ENCODE results near the gene GIPC1. TPM values are rescaled to one million over a fixed set of nuclear protein-coding genes. Genes with fewer than 3 reads are reported as not detected.

Gene GIPC1
- polyA plus RNA-seq, 1 of the 3 experiments (the other 2 are of a cell fraction) = 144 TPM

DNA sequence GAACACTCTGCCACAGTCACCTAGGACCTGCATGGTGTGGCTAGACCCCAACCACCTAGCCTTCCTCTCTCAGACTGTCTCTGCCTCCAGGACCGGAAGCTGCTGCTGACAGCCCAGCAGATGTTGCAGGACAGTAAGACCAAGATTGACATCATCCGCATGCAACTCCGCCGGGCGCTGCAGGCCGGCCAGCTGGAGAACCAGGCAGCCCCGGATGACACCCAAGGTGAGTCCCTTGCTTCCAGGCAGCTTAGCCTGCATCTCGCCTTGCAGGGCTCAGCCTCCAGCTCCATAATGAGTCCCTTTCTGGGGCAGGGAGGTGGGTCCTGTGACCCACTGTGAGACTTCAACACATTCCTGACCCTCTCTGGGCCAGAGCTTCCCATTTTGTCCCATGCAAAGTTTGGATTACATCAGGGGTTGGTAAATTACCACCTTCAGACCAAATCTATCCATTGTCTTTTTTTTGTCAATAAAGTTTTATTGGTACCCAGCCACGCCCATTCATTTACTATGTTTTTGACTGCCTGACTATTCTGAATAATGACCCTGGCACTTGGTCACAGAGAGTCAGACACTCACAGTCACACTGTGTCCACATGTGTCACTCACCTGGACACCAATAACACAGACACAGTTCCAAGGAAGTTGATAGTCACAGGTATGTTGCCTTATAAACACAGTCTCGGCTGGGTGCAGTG lies 49.4 kb downstream of the GIPC1 start:
- TF ChIP-seq EP300 (IDR thresholded peaks at IDR 0.05; ENCODE audit: borderline replicate concordance in 1 of 2, low read depth in 1 of 2, low read length in 1 of 2) (no peak), SMC3 (IDR thresholded peaks at IDR 0.05; ENCODE audit: low read depth, low read length) (no peak), GATA2 (CRISPR knock-in tag; IDR thresholded peaks at IDR 0.05) (no peak), TAF1 (IDR thresholded peaks at IDR 0.05; ENCODE audit: borderline replicate concordance, low read depth, low read length) (no peak), RCOR1 (IDR thresholded peaks at IDR 0.05; ENCODE audit: low read length) (no peak), JUND (IDR thresholded peaks at IDR 0.05) (no peak), CHD2 (IDR thresholded peaks at IDR 0.05; ENCODE audit: low read length, partially characterized antibody) (no peak), TCF12 (IDR thresholded peaks at IDR 0.05) (no peak), NRF1 (IDR thresholded peaks at IDR 0.05; ENCODE audit: low read depth, low read length) (no peak), EZH2phosphoT487 (IDR thresholded peaks at IDR 0.05; ENCODE audit: borderline replicate concordance, low read depth) (no peak), SIN3A (IDR thresholded peaks at IDR 0.05; ENCODE audit: borderline replicate concordance, low read depth, low read length) (no peak)
- TF ChIP-seq, protein P1, sequence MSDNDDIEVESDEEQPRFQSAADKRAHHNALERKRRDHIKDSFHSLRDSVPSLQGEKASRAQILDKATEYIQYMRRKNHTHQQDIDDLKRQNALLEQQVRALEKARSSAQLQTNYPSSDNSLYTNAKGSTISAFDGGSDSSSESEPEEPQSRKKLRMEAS (IDR thresholded peaks at IDR 0.05; ENCODE audit: low read depth) = no peak
- TF ChIP-seq, protein P2, sequence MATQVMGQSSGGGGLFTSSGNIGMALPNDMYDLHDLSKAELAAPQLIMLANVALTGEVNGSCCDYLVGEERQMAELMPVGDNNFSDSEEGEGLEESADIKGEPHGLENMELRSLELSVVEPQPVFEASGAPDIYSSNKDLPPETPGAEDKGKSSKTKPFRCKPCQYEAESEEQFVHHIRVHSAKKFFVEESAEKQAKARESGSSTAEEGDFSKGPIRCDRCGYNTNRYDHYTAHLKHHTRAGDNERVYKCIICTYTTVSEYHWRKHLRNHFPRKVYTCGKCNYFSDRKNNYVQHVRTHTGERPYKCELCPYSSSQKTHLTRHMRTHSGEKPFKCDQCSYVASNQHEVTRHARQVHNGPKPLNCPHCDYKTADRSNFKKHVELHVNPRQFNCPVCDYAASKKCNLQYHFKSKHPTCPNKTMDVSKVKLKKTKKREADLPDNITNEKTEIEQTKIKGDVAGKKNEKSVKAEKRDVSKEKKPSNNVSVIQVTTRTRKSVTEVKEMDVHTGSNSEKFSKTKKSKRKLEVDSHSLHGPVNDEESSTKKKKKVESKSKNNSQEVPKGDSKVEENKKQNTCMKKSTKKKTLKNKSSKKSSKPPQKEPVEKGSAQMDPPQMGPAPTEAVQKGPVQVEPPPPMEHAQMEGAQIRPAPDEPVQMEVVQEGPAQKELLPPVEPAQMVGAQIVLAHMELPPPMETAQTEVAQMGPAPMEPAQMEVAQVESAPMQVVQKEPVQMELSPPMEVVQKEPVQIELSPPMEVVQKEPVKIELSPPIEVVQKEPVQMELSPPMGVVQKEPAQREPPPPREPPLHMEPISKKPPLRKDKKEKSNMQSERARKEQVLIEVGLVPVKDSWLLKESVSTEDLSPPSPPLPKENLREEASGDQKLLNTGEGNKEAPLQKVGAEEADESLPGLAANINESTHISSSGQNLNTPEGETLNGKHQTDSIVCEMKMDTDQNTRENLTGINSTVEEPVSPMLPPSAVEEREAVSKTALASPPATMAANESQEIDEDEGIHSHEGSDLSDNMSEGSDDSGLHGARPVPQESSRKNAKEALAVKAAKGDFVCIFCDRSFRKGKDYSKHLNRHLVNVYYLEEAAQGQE (IDR thresholded peaks at IDR 0.05; ENCODE audit: low read depth, low read length) = no peak
- TF ChIP-seq, protein P3, sequence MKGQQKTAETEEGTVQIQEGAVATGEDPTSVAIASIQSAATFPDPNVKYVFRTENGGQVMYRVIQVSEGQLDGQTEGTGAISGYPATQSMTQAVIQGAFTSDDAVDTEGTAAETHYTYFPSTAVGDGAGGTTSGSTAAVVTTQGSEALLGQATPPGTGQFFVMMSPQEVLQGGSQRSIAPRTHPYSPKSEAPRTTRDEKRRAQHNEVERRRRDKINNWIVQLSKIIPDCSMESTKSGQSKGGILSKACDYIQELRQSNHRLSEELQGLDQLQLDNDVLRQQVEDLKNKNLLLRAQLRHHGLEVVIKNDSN (IDR thresholded peaks at IDR 0.05; ENCODE audit: borderline replicate concordance, low read depth) = no peak
- TF ChIP-seq, protein P4, sequence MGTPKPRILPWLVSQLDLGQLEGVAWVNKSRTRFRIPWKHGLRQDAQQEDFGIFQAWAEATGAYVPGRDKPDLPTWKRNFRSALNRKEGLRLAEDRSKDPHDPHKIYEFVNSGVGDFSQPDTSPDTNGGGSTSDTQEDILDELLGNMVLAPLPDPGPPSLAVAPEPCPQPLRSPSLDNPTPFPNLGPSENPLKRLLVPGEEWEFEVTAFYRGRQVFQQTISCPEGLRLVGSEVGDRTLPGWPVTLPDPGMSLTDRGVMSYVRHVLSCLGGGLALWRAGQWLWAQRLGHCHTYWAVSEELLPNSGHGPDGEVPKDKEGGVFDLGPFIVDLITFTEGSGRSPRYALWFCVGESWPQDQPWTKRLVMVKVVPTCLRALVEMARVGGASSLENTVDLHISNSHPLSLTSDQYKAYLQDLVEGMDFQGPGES (IDR thresholded peaks at IDR 0.05; ENCODE audit: low read depth, low read length) = no peak
- TF ChIP-seq, protein P5, sequence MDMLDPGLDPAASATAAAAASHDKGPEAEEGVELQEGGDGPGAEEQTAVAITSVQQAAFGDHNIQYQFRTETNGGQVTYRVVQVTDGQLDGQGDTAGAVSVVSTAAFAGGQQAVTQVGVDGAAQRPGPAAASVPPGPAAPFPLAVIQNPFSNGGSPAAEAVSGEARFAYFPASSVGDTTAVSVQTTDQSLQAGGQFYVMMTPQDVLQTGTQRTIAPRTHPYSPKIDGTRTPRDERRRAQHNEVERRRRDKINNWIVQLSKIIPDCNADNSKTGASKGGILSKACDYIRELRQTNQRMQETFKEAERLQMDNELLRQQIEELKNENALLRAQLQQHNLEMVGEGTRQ (IDR thresholded peaks at IDR 0.05; ENCODE audit: borderline replicate concordance, low read depth, low read length) = no peak
- WGBS (ENCODE audit: low lambda C conversion rate) = 96% methylated on average over 7 of the region's 10 CpGs
- Histone ChIP-seq H3K9me3 (no peaks in the 10 kb centered on the region), H3K27me3 (ENCODE audit: insufficient read depth) (no peaks in the 10 kb centered on the region), H3K9me2 (no peaks in the 10 kb centered on the region), H3K27ac (ENCODE audit: low read depth in 2 of 2, low read length in 1 of 2) (no peak overlapping the region), H3K9ac (no peak overlapping the region), H3K79me2 (ENCODE audit: insufficient read depth) (peaks cover 4% of the 10 kb centered on the region; the same call in 1 of the 2 replicates), H3K4me3 (ENCODE audit: low read depth in 2 of 2, low read length in 1 of 2) (no peak overlapping the region), H3F3A (replicated peaks; ENCODE audit: insufficient read depth) (peaks cover 6% of the 10 kb centered on the region), H3K4me2 (no peak overlapping the region), H2AFZ (ENCODE audit: low read depth) (no peak overlapping the region), H3K36me3 (replicated peaks in 1 of 2; ENCODE audit: control insufficient read depth in 1 of 2, insufficient read depth in 2 of 2, low read length in 1 of 2) (peaks cover 44 to 45% of the 10 kb centered on the region in 2 experiments), H4K20me1 (ENCODE audit: insufficient read depth) (no peaks in the 10 kb centered on the region), H3K4me1 (ENCODE audit: control insufficient read depth in 1 of 2, insufficient read depth in 2 of 2, low read depth in 1 of 2, low read length in 1 of 2) (peaks cover 0 to 3% of the 10 kb centered on the region in 2 experiments; a peak in 1 of 4 replicates)
- no peak for DNase-seq
- ChIA-PET CTCF (interaction anchor here (1.0 to 1.1 kb wide), 2 partner anchors 33 to 39 kb away, joined by 3 to 4 read pairs; no protein-coding TSS in a partner anchor), POLR2A (no interaction called here)
